Vagina (tissue), 2 donors: ENCODE data around the gene GPER1.

Source experiments
- POLR2A ChIP-seq, 2 donors: fragments of 450-650 bp; IDR thresholded peaks; one replicate each; pipeline ENCODE4 v1.6.1; 2017; ENCODE audit warnings: antibody characterized with exemption in 2 of 2, mild to moderate bottlenecking in 2 of 2, moderate library complexity in 2 of 2
- POLR2AphosphoS5 ChIP-seq, 2 donors: sonication (generic); formaldehyde crosslinking; IDR thresholded peaks; one replicate each; pipeline ENCODE4 v1.9.0; 2017; ENCODE audit warnings: antibody characterized with exemption in 2 of 2, mild to moderate bottlenecking in 2 of 2, low read depth in 1 of 2; ENCODE audit not compliant: insufficient read depth in 1 of 2
- TF ChIP-seq, protein P1 (sequence below), 3 experiments: fragments of 450-650 bp in 2 of 3; fragments of 200-600 bp in 1 of 3; sonication (generic) in 1 of 3; IDR thresholded peaks; one replicate each; pipeline ENCODE4 v1.5.1; 2017 to 2019; ENCODE audit warnings: antibody characterized with exemption in 3 of 3, mild to moderate bottlenecking in 2 of 3, moderate library complexity in 2 of 3

DNA sequence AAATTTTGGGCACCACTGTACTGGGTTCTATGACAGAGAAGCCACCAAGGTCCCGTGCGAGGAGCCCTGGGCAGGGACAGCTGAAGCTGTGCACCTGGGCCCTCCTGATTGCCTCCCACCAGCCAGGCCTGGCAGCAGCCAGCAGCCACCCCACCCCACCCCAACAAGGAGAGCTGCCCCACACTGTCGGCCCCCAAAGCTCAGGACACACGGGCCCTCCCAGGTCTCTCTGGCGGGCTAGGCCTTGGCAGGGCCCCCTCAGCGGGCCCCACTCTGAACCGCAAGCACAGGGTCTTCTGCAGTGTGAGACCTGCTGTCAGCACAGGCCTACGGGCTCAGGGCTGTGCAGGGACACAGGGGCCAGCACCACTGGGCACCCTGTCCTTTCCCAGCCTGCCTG lies 38.1 kb upstream of the GPER1 start:
- TF ChIP-seq, protein P1, sequence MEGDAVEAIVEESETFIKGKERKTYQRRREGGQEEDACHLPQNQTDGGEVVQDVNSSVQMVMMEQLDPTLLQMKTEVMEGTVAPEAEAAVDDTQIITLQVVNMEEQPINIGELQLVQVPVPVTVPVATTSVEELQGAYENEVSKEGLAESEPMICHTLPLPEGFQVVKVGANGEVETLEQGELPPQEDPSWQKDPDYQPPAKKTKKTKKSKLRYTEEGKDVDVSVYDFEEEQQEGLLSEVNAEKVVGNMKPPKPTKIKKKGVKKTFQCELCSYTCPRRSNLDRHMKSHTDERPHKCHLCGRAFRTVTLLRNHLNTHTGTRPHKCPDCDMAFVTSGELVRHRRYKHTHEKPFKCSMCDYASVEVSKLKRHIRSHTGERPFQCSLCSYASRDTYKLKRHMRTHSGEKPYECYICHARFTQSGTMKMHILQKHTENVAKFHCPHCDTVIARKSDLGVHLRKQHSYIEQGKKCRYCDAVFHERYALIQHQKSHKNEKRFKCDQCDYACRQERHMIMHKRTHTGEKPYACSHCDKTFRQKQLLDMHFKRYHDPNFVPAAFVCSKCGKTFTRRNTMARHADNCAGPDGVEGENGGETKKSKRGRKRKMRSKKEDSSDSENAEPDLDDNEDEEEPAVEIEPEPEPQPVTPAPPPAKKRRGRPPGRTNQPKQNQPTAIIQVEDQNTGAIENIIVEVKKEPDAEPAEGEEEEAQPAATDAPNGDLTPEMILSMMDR (IDR thresholded peaks at IDR 0.05) = no peak
- no peak for TF ChIP-seq POLR2AphosphoS5 (IDR thresholded peaks at IDR 0.05; ENCODE audit: insufficient read depth in 1 of 2, low read depth in 1 of 2)
- no peak for TF ChIP-seq POLR2A (IDR thresholded peaks at IDR 0.05)
